Activated B cell treated with CpG ODN at 0.5 μM for 24 hours (primary cell): ENCODE data around the gene ZNF668. TPM values are rescaled to one million over a fixed set of nuclear protein-coding genes. Genes with fewer than 3 reads are reported as not detected.

ENCODE experiments used
- ATAC-seq: fragments of 200-7000 bp; cut with Tn5 transposase; one replicate; pipeline ENCODE4 v1.10.0; 2021; ENCODE audit warnings: low read depth, mild to moderate bottlenecking, moderate library complexity
- CTCF ChIA-PET: fragments of 350-600 bp; sonication (Branson Sonifier 250); formaldehyde crosslinking; loops from one replicate; lab custom pipeline; 2021; ENCODE audit warnings: antibody characterized with exemption; lab: Charles Lee
- POLR2A ChIA-PET: fragments of 350-600 bp; sonication (Branson Sonifier 250); formaldehyde crosslinking; loops from one replicate; lab custom pipeline; 2021; ENCODE audit warnings: antibody characterized with exemption; lab: Charles Lee
- DNase-seq: peaks from one replicate; pipeline ENCODE4 v3.0.0; 2022
- H3K27ac Mint-ChIP-seq: one replicate; pipeline ENCODE4 v1.8.0; 2020; ENCODE audit warnings: mixed read lengths
- H3K27me3 Mint-ChIP-seq: one replicate; pipeline ENCODE4 v1.8.0; 2021; ENCODE audit warnings: mixed read lengths
- H3K36me3 Mint-ChIP-seq: one replicate; pipeline ENCODE4 v1.8.0; 2021; ENCODE audit warnings: low read depth, mixed read lengths
- H3K4me1 Mint-ChIP-seq: one replicate; pipeline ENCODE4 v1.8.0; 2021; ENCODE audit warnings: mixed read lengths
- H3K4me3 Mint-ChIP-seq: one replicate; pipeline ENCODE4 v1.8.0; 2020; ENCODE audit warnings: mild to moderate bottlenecking, mixed read lengths
- H3K9me3 Mint-ChIP-seq: one replicate; pipeline ENCODE4 v1.8.0; 2020; ENCODE audit warnings: mixed read lengths
- intact Hi-C: fragments of 100-400 bp; cut with micrococcal nuclease; formaldehyde crosslinking; loops from one replicate; pipeline ENCODE4 v1.15.1; 2024
- total RNA-seq: library from RNA; stranded (reverse); gene quantifications from 2 replicates; pipeline ENCODE4 v1.2.3, GENCODE V29; 2022
- TF ChIP-seq, protein P1 (sequence below): fragments of 200-600 bp; IDR thresholded peaks from one replicate; pipeline ENCODE4 v1.8.0; 2022; ENCODE audit warnings: antibody characterized with exemption, mild to moderate bottlenecking

The ZNF668 gene
- total RNA-seq, 1 donor from 2014 or later: 10.1 TPM

DNA sequence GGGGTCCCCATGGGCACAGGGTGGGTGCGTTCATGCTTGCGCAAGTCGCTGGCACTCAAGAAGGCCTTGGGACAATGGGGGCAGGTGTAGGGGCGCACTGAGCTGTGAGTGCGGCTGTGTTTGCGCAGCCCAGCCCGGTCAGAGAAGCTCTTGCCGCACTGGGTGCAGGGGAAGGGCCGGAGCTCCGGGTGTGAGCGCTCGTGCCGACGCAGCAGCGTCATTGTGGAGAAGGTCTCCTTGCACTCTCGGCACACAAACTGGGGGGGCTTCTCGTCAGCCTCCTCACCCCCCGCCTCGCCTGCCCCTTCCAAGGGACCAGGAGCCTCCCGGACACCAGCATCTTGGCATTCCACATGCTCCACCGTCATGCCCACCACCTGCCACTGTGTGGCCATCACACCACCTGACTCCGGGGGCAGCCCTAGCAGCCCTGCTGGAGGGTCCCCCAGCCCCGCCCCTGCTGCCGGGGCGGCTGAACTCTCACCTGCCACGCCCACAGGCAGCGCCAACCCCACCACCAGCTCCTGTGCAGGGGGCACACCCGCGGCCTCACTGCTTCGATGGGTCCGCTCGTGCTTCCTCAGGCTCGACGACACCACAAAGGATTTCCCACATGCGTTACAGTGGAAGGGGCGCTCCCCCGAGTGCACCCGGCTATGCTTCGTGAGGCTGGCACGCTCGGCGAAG, 12.8 kb downstream of the ZNF668 start:
- Mint-ChIP-seq H3K9me3 (no peaks in the 10 kb centered on the region), H3K36me3 (peaks cover 29% of the 10 kb centered on the region), H3K27ac (no peak overlapping the region), H3K4me1 (peaks cover 1% of the 10 kb centered on the region), H3K27me3 (no peaks in the 10 kb centered on the region), H3K4me3 (no peak overlapping the region)
- TF ChIP-seq, protein P1, sequence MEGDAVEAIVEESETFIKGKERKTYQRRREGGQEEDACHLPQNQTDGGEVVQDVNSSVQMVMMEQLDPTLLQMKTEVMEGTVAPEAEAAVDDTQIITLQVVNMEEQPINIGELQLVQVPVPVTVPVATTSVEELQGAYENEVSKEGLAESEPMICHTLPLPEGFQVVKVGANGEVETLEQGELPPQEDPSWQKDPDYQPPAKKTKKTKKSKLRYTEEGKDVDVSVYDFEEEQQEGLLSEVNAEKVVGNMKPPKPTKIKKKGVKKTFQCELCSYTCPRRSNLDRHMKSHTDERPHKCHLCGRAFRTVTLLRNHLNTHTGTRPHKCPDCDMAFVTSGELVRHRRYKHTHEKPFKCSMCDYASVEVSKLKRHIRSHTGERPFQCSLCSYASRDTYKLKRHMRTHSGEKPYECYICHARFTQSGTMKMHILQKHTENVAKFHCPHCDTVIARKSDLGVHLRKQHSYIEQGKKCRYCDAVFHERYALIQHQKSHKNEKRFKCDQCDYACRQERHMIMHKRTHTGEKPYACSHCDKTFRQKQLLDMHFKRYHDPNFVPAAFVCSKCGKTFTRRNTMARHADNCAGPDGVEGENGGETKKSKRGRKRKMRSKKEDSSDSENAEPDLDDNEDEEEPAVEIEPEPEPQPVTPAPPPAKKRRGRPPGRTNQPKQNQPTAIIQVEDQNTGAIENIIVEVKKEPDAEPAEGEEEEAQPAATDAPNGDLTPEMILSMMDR: no peak
- ATAC-seq: no peak
- ChIA-PET CTCF (no interaction called here), POLR2A (interaction anchor here (0.5 kb wide), 1 partner anchor 64 kb away, joined by 3 read pairs; no protein-coding TSS in a partner anchor)
- no peak for DNase-seq
- intact Hi-C loops: no loop called here

DNA sequence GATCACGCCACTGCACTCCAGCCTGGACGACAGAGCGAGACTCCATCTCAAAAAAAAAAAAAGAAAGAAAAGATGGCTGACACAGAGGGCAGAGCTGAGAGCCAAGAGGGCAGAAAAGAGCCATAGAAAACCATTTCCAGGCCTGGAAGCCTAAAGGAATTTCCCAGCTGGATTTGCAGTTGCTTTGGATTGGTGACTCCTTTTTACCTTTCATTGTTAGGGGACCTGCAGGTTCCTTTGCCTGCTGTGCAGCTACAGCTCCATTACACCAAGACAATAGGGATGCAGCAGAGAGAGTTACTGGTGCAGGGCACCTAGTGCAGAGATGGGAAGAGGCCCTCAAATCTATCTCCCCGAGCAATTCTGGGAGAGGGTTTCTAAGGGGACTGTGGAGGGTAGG, 18.4 kb downstream of the ZNF668 start:
- TF ChIP-seq, protein P1: no peak
- no peaks in the 10 kb centered on the region for H3K27me3 Mint-ChIP-seq
- no peaks in the 10 kb centered on the region for H3K9me3 Mint-ChIP-seq
- H3K4me1 Mint-ChIP-seq: no peaks in the 10 kb centered on the region
- ChIA-PET POLR2A (no interaction called here), CTCF (no interaction called here)
- H3K4me3 Mint-ChIP-seq: no peak overlapping the region
- intact Hi-C loops: no loop called here
- no peak overlapping the region for H3K27ac Mint-ChIP-seq
- no peak for DNase-seq
- no peak for ATAC-seq
- peaks cover 7% of the 10 kb centered on the region for H3K36me3 Mint-ChIP-seq

DNA sequence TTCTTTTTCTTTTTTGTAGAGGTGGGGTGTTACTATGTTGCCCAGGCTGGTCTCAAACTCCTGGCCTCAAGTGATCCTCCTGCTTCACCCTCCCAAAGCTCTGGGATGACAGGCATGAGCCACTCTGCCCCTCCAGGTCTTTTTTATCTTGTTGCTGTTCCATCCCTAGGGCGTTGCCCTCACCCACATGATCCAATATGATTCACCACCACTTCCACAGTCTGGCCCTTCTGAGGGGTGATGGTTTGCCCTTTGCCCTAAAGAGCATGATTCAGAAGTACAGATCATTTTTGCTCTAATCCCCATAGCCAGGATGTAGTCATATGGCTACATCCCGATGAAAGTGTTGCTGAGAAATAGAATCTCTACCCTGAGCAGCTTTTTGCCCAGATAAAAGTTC, 21.9 kb downstream of the ZNF668 start:
- POLR2A ChIA-PET: interaction anchor here (0.6 kb wide), 1 partner anchor 16 kb away, joined by 3 read pairs; no protein-coding TSS in a partner anchor
- no peak for ATAC-seq

DNA sequence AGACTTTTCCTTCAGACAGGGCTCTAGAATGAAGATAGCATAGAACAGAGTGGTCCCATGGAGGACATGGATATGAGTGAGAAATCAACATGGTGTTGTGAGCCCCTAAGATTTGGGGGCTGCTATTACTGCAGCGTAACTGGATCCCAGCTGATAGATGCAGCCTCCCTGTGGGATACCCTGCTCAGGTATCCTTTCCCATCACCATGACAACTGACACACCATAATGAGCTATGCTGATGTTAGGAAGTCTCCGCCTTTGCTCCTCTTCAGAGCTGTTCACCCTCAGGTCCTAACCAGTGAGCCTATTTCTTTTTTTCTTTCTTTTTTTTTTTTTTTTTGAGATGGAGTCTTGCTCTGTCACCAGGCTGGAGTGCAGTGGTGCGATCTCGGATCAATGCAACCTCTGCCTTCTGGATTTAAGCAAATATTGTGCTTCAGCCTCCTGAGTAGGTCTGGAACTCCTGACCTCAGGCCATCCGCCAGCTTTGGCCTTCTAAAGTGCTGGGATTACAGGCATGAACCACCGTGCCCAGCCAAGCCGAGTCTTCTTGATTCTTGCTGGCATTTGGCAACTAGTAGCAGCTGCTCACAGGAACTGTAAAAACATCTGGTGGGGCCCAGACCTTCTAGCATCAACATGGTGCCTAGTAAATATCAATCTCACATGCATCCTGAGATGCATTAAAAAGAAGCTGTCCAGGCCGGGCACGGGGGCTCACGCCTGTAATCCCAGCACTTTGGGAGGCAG, 23.6 kb downstream of the ZNF668 start:
- Mint-ChIP-seq H3K27ac (no peak overlapping the region), H3K9me3 (no peaks in the 10 kb centered on the region), H3K4me1 (no peaks in the 10 kb centered on the region), H3K27me3 (no peaks in the 10 kb centered on the region), H3K36me3 (no peaks in the 10 kb centered on the region), H3K4me3 (no peak overlapping the region)
- ChIA-PET CTCF (interaction anchor here (0.7 kb wide), 1 partner anchor 92 kb away, joined by 3 read pairs; no protein-coding TSS in a partner anchor), POLR2A (interaction anchor here (1.0 kb wide), 1 partner anchor 14 kb away, joined by 3 read pairs; no protein-coding TSS in a partner anchor)
- no peak for DNase-seq
- intact Hi-C loops: no loop called here
- TF ChIP-seq, protein P1: no peak
- ATAC-seq: no peak

More for the DNA sequence above, 21.9 kb downstream of the ZNF668 start:
- Mint-ChIP-seq H3K4me3 (no peak overlapping the region), H3K27ac (no peak overlapping the region), H3K4me1 (no peaks in the 10 kb centered on the region), H3K36me3 (no peaks in the 10 kb centered on the region), H3K9me3 (no peaks in the 10 kb centered on the region), H3K27me3 (no peaks in the 10 kb centered on the region)
- intact Hi-C loops: no loop called here
- DNase-seq: no peak
- CTCF ChIA-PET: interaction anchor here (0.6 kb wide), 1 partner anchor 439 kb away, joined by 3 read pairs; no protein-coding TSS in a partner anchor
- TF ChIP-seq, protein P1: no peak
